ENCODE measurements around the gene KMT2D.

Gene KMT2D

GRCh38 chr12:49094160-49094974 lies 33.8 kb upstream of the KMT2D start, which contains the start of gene DHH:
Gene DHH, minus strand, starts transcription at chr12:49094801. Its CDS starts 289 bp downstream, at chr12:49094512.
- H3K36me3 ChIP-seq (ENCODE audit: control insufficient read depth, low read depth, low read length): no peaks in the 10 kb centered on the region
- peaks cover 6% of the 10 kb centered on the region for H3K4me1 ChIP-seq (ENCODE audit: control insufficient read depth, low read depth, low read length)
- H3K27me3 ChIP-seq (ENCODE audit: control insufficient read depth, insufficient read depth, low read length): peaks cover 66% of the 10 kb centered on the region
- H3K4me3 ChIP-seq (ENCODE audit: low read length): peak within 1 kb of the TSS; percentile 49
- no peak within 1 kb of the TSS for H3K27ac ChIP-seq (ENCODE audit: low read length)
- no peaks in the 10 kb centered on the region for H3K9me3 ChIP-seq (ENCODE audit: control insufficient read depth, low read depth, low read length)
- no peak within 1 kb of the TSS for H3K9ac ChIP-seq (ENCODE audit: low read length)

- H3K27ac ChIP-seq (ENCODE audit: low read length): no peak overlapping the region
- no peaks in the 10 kb centered on the region for H3K36me3 ChIP-seq (ENCODE audit: control insufficient read depth, low read depth, low read length)
- peaks cover 11% of the 10 kb centered on the region for H3K4me1 ChIP-seq (ENCODE audit: control insufficient read depth, low read depth, low read length)
- no peaks in the 10 kb centered on the region for H3K9me3 ChIP-seq (ENCODE audit: control insufficient read depth, low read depth, low read length)
- H3K9ac ChIP-seq (ENCODE audit: low read length): no peak overlapping the region
- peak overlapping the region; percentile 49 for H3K4me3 ChIP-seq (ENCODE audit: low read length)
- H3K27me3 ChIP-seq (ENCODE audit: control insufficient read depth, insufficient read depth, low read length): peaks cover 72% of the 10 kb centered on the region
Observed at GRCh38 chr12:49093792-49094159, 33.2 kb upstream of the KMT2D start.

GRCh38 chr12:49092816-49093406 lies 32.3 kb upstream of the KMT2D start:
- H3K4me3 ChIP-seq (ENCODE audit: low read length): no peak overlapping the region
- H3K4me1 ChIP-seq (ENCODE audit: control insufficient read depth, low read depth, low read length): peaks cover 13% of the 10 kb centered on the region
- H3K36me3 ChIP-seq (ENCODE audit: control insufficient read depth, low read depth, low read length): no peaks in the 10 kb centered on the region
- H3K9me3 ChIP-seq (ENCODE audit: control insufficient read depth, low read depth, low read length): no peaks in the 10 kb centered on the region
- H3K27ac ChIP-seq (ENCODE audit: low read length): no peak overlapping the region
- H3K9ac ChIP-seq (ENCODE audit: low read length): no peak overlapping the region
- H3K27me3 ChIP-seq (ENCODE audit: control insufficient read depth, insufficient read depth, low read length): peaks cover 81% of the 10 kb centered on the region

GRCh38 chr12:49092086-49092815 lies 31.7 kb upstream of the KMT2D start:
- H3K9ac ChIP-seq (ENCODE audit: low read length): no peak overlapping the region
- peaks cover 13% of the 10 kb centered on the region for H3K4me1 ChIP-seq (ENCODE audit: control insufficient read depth, low read depth, low read length)
- H3K27ac ChIP-seq (ENCODE audit: low read length): no peak overlapping the region
- peaks cover 87% of the 10 kb centered on the region for H3K27me3 ChIP-seq (ENCODE audit: control insufficient read depth, insufficient read depth, low read length)
- H3K36me3 ChIP-seq (ENCODE audit: control insufficient read depth, low read depth, low read length): no peaks in the 10 kb centered on the region
- H3K4me3 ChIP-seq (ENCODE audit: low read length): peak overlapping the region; percentile 43
- H3K9me3 ChIP-seq (ENCODE audit: control insufficient read depth, low read depth, low read length): no peaks in the 10 kb centered on the region

GRCh38 chr12:49091836-49092085 lies 31.2 kb upstream of the KMT2D start:
- peak overlapping the region; percentile 43 for H3K4me3 ChIP-seq (ENCODE audit: low read length)
- H3K36me3 ChIP-seq (ENCODE audit: control insufficient read depth, low read depth, low read length): no peaks in the 10 kb centered on the region
- no peaks in the 10 kb centered on the region for H3K9me3 ChIP-seq (ENCODE audit: control insufficient read depth, low read depth, low read length)
- H3K4me1 ChIP-seq (ENCODE audit: control insufficient read depth, low read depth, low read length): peaks cover 13% of the 10 kb centered on the region
- H3K27ac ChIP-seq (ENCODE audit: low read length): no peak overlapping the region
- peaks cover 92% of the 10 kb centered on the region for H3K27me3 ChIP-seq (ENCODE audit: control insufficient read depth, insufficient read depth, low read length)
- H3K9ac ChIP-seq (ENCODE audit: low read length): no peak overlapping the region

GRCh38 chr12:49091056-49091835 lies 30.7 kb upstream of the KMT2D start:
- no peaks in the 10 kb centered on the region for H3K9me3 ChIP-seq (ENCODE audit: control insufficient read depth, low read depth, low read length)
- H3K27me3 ChIP-seq (ENCODE audit: control insufficient read depth, insufficient read depth, low read length): peaks cover 98% of the 10 kb centered on the region
- no peak overlapping the region for H3K27ac ChIP-seq (ENCODE audit: low read length)
- peak overlapping the region; percentile 43 for H3K4me3 ChIP-seq (ENCODE audit: low read length)
- H3K4me1 ChIP-seq (ENCODE audit: control insufficient read depth, low read depth, low read length): peaks cover 13% of the 10 kb centered on the region
- no peaks in the 10 kb centered on the region for H3K36me3 ChIP-seq (ENCODE audit: control insufficient read depth, low read depth, low read length)
- H3K9ac ChIP-seq (ENCODE audit: low read length): no peak overlapping the region

- Histone ChIP-seq H3K27me3 (ENCODE audit: control insufficient read depth, insufficient read depth, low read length) (peaks cover 92% of the 10 kb centered on the region), H3K9ac (ENCODE audit: low read length) (no peak overlapping the region), H3K36me3 (ENCODE audit: control insufficient read depth, low read depth, low read length) (no peaks in the 10 kb centered on the region), H3K4me3 (ENCODE audit: low read length) (peak overlapping the region; percentile 28), H3K9me3 (ENCODE audit: control insufficient read depth, low read depth, low read length) (no peaks in the 10 kb centered on the region), H3K4me1 (ENCODE audit: control insufficient read depth, low read depth, low read length) (peaks cover 13% of the 10 kb centered on the region), H3K27ac (ENCODE audit: low read length) (no peak overlapping the region)
Observed at GRCh38 chr12:49089821-49090773, 29.5 kb upstream of the KMT2D start.

GRCh38 chr12:49088932-49089330 lies 28.3 kb upstream of the KMT2D start:
- H3K27ac ChIP-seq (ENCODE audit: low read length): no peak overlapping the region
- H3K27me3 ChIP-seq (ENCODE audit: control insufficient read depth, insufficient read depth, low read length): peaks cover 80% of the 10 kb centered on the region

GRCh38 chr12:49088150-49088931 lies 27.7 kb upstream of the KMT2D start:
- no peaks in the 10 kb centered on the region for H3K36me3 ChIP-seq (ENCODE audit: control insufficient read depth, low read depth, low read length)
- H3K27me3 ChIP-seq (ENCODE audit: control insufficient read depth, insufficient read depth, low read length): peaks cover 75% of the 10 kb centered on the region
- no peak overlapping the region for H3K27ac ChIP-seq (ENCODE audit: low read length)
- peaks cover 13% of the 10 kb centered on the region for H3K4me1 ChIP-seq (ENCODE audit: control insufficient read depth, low read depth, low read length)
- no peak overlapping the region for H3K9ac ChIP-seq (ENCODE audit: low read length)
- H3K4me3 ChIP-seq (ENCODE audit: low read length): no peak overlapping the region
- H3K9me3 ChIP-seq (ENCODE audit: control insufficient read depth, low read depth, low read length): no peaks in the 10 kb centered on the region

More at GRCh38 chr12:49088932-49089330, 28.3 kb upstream of the KMT2D start:
- no peaks in the 10 kb centered on the region for H3K36me3 ChIP-seq (ENCODE audit: control insufficient read depth, low read depth, low read length)
- no peaks in the 10 kb centered on the region for H3K9me3 ChIP-seq (ENCODE audit: control insufficient read depth, low read depth, low read length)
- H3K4me1 ChIP-seq (ENCODE audit: control insufficient read depth, low read depth, low read length): peaks cover 13% of the 10 kb centered on the region
- H3K4me3 ChIP-seq (ENCODE audit: low read length): no peak overlapping the region
- no peak overlapping the region for H3K9ac ChIP-seq (ENCODE audit: low read length)

GRCh38 chr12:49086116-49086515 lies 25.5 kb upstream of the KMT2D start:
- H3K27ac ChIP-seq (ENCODE audit: low read length): no peak overlapping the region
- no peak overlapping the region for H3K9ac ChIP-seq (ENCODE audit: low read length)
- H3K27me3 ChIP-seq (ENCODE audit: control insufficient read depth, insufficient read depth, low read length): peaks cover 52% of the 10 kb centered on the region
- no peak overlapping the region for H3K4me3 ChIP-seq (ENCODE audit: low read length)
- H3K36me3 ChIP-seq (ENCODE audit: control insufficient read depth, low read depth, low read length): no peaks in the 10 kb centered on the region
- H3K4me1 ChIP-seq (ENCODE audit: control insufficient read depth, low read depth, low read length): peaks cover 6% of the 10 kb centered on the region
- H3K9me3 ChIP-seq (ENCODE audit: control insufficient read depth, low read depth, low read length): no peaks in the 10 kb centered on the region

Measured in iPS-18a (cell line).